K562 (cell line): ENCODE measurements around the gene SFN. TPM values are rescaled to one million over a fixed set of nuclear protein-coding genes. Genes with fewer than 3 reads are reported as not detected.

Experiments
- DDX20 ChIP-seq: fragments of 450-650 bp; IDR thresholded peaks from 2 replicates; pipeline ENCODE4 v1.6.1; 2016; ENCODE audit warnings: missing genetic modification characterization, low read depth, mild to moderate bottlenecking, missing compliant biosample characterization, moderate library complexity
- ELF2 ChIP-seq: fragments of 250-450 bp; sonication (Bioruptor Pico); IDR thresholded peaks from 2 replicates; pipeline ENCODE4 v1.5.0; 2021; ENCODE audit warnings: mild to moderate bottlenecking
- HNRNPH1 ChIP-seq: fragments of 200-400 bp; formaldehyde crosslinking; optimal IDR thresholded peaks from 2 replicates; pipeline ENCODE3; 2017; ENCODE audit warnings: low read depth, mild to moderate bottlenecking, low read length, moderate library complexity
- HNRNPUL1 ChIP-seq: fragments of 200-400 bp; formaldehyde crosslinking; IDR thresholded peaks from 2 replicates; pipeline ENCODE4 v1.6.1; 2017; ENCODE audit warnings: low read length
- MCM2 ChIP-seq: fragments of 450-650 bp; IDR thresholded peaks from 2 replicates; pipeline ENCODE4 v1.6.1; 2017; ENCODE audit warnings: low read depth, mild to moderate bottlenecking
- NR2C1 ChIP-seq, 2 experiments: fragments of 450-650 bp; IDR thresholded peaks; 2 replicates each; pipeline ENCODE4 v1.6.1; 2017; ENCODE audit warnings: mild to moderate bottlenecking in 2 of 2, antibody characterized with exemption in 1 of 2, inconsistent platforms in 1 of 2, missing compliant biosample characterization in 1 of 2, missing genetic modification characterization in 1 of 2
- RB1 ChIP-seq: fragments of 450-650 bp; IDR thresholded peaks from 2 replicates; pipeline ENCODE4 v1.6.1; 2017; ENCODE audit warnings: low read depth, mild to moderate bottlenecking
- SP2 ChIP-seq: IDR thresholded peaks from 2 replicates; pipeline ENCODE4 v1.6.1; 2011; ENCODE audit warnings: mild to moderate bottlenecking, low read depth, low read length, moderate library complexity; ENCODE audit not compliant: poor library complexity, severe bottlenecking; ENCODE audit errors: extremely low read depth
- TAF9B ChIP-seq: fragments of 450-650 bp; IDR thresholded peaks from 2 replicates; pipeline ENCODE4 v1.6.1; 2018; ENCODE audit warnings: mild to moderate bottlenecking; ENCODE audit not compliant: partially characterized antibody
- TBP ChIP-seq: optimal IDR thresholded peaks from 2 replicates; pipeline ENCODE3; 2011; ENCODE audit warnings: low read depth, low read length, improper control_type of control experiment
- TRIM28 ChIP-seq: fragments of 450-650 bp; IDR thresholded peaks from 2 replicates; pipeline ENCODE4 v1.6.1; 2017
- ZBTB7A ChIP-seq: IDR thresholded peaks from 2 replicates; pipeline ENCODE4 v1.6.1; 2011; ENCODE audit warnings: low read depth, mild to moderate bottlenecking, low read length, moderate library complexity, borderline replicate concordance; ENCODE audit not compliant: control insufficient read depth
- ZNF212 ChIP-seq: fragments of 450-650 bp; formaldehyde crosslinking; IDR thresholded peaks from 2 replicates; pipeline ENCODE4 v1.4.0; 2020; ENCODE audit warnings: mild to moderate bottlenecking
- ZNF274 ChIP-seq: IDR thresholded peaks from 2 replicates; pipeline ENCODE4 v1.6.1; 2011; ENCODE audit warnings: low read depth, mild to moderate bottlenecking, low read length, moderate library complexity, borderline replicate concordance
- ZNF764 ChIP-seq: fragments of 250-450 bp; sonication (Bioruptor Pico); IDR thresholded peaks from 2 replicates; pipeline ENCODE4 v1.4.0; 2020; ENCODE audit warnings: low read depth, mild to moderate bottlenecking, moderate library complexity
- polyA plus RNA-seq, 8 experiments: library from polyadenylated mRNA; depleted of rRNA in 4 of 8; stranded (reverse) in 5 of 8; unstranded in 3 of 8; fragments of >200 nt; fragmentation: Nextera tagmentation in 2 of 8; fragmentation: Illumina TruSeq in 1 of 8; extraction: Ambion mirVana in 2 of 8; extraction: Trizol in 1 of 8; gene quantifications; 2 replicates each; pipeline versions ENCODE4 v1.2.1 to v1.2.3, GENCODE V29; 2011 to 2014; ENCODE audit warnings: inconsistent platforms in 1 of 8, missing spikeins in 1 of 8
- total RNA-seq, 7 experiments: library from RNA; depleted of rRNA in 6 of 7; stranded (reverse); fragments of >200 nt in 6 of 7; fragmentation: Illumina TruSeq in 2 of 7; extraction: Trizol in 2 of 7; gene quantifications; 2 replicates each; pipeline versions ENCODE4 v1.2.1 to v1.2.3, GENCODE V29; 2011 to 2021; ENCODE audit warnings: low replicate concordance in 1 of 7
- TF ChIP-seq, protein P1 (sequence below): fragments of 150-350 bp; conservative IDR thresholded peaks from 2 replicates; pipeline ENCODE4 v1.6.1; 2014; ENCODE audit warnings: low read length
- TF ChIP-seq, protein P2 (sequence below): fragments of 250-450 bp; sonication (Bioruptor Pico); IDR thresholded peaks from 2 replicates; pipeline ENCODE4 v1.4.0; 2020; ENCODE audit warnings: mild to moderate bottlenecking, moderate library complexity

Gene SFN
- total and polyA plus RNA-seq, 9 of the 15 experiments (the other 6 are each of a cell fraction or from before 2014, with no cell fraction given): 0.10 to 3.8 (median 2.0) TPM

- TF ChIP-seq, protein P1, sequence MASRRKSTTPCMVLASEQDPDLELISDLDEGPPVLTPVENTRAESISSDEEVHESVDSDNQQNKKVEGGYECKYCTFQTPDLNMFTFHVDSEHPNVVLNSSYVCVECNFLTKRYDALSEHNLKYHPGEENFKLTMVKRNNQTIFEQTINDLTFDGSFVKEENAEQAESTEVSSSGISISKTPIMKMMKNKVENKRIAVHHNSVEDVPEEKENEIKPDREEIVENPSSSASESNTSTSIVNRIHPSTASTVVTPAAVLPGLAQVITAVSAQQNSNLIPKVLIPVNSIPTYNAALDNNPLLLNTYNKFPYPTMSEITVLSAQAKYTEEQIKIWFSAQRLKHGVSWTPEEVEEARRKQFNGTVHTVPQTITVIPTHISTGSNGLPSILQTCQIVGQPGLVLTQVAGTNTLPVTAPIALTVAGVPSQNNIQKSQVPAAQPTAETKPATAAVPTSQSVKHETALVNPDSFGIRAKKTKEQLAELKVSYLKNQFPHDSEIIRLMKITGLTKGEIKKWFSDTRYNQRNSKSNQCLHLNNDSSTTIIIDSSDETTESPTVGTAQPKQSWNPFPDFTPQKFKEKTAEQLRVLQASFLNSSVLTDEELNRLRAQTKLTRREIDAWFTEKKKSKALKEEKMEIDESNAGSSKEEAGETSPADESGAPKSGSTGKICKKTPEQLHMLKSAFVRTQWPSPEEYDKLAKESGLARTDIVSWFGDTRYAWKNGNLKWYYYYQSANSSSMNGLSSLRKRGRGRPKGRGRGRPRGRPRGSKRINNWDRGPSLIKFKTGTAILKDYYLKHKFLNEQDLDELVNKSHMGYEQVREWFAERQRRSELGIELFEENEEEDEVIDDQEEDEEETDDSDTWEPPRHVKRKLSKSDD: no peak
- TF ChIP-seq ELF2 (peak; percentile 85), TBP (peak; percentile 85), ZBTB7A (peak; percentile 78), HNRNPUL1 (no peak), NR2C1 (IDR thresholded peaks at IDR 0.05) (no peak), NR2C1 (tag; IDR thresholded peaks at IDR 0.05) (no peak), MCM2 (no peak), TAF9B (no peak), RB1 (peak; percentile 100), ZNF274 (no peak), DDX20 (tag) (no peak), HNRNPH1 (no peak), TRIM28 (no peak), SP2 (peak; percentile 88), ZNF764 (CRISPR knock-in tag) (no peak), ZNF212 (no peak)
- TF ChIP-seq, protein P2, sequence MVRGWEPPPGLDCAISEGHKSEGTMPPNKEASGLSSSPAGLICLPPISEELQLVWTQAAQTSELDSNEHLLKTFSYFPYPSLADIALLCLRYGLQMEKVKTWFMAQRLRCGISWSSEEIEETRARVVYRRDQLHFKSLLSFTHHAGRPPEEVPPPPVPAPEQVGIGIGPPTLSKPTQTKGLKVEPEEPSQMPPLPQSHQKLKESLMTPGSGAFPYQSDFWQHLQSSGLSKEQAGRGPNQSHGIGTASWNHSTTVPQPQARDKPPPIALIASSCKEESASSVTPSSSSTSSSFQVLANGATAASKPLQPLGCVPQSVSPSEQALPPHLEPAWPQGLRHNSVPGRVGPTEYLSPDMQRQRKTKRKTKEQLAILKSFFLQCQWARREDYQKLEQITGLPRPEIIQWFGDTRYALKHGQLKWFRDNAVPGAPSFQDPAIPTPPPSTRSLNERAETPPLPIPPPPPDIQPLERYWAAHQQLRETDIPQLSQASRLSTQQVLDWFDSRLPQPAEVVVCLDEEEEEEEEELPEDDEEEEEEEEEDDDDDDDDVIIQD (CRISPR knock-in tag): no peak
These were observed 1.9 kb downstream of the SFN start (continued) for GRCh38 chr1:26864610-26865480.
